ENCODE data around the gene DAB2IP.

DAB2IP gene

DNA sequence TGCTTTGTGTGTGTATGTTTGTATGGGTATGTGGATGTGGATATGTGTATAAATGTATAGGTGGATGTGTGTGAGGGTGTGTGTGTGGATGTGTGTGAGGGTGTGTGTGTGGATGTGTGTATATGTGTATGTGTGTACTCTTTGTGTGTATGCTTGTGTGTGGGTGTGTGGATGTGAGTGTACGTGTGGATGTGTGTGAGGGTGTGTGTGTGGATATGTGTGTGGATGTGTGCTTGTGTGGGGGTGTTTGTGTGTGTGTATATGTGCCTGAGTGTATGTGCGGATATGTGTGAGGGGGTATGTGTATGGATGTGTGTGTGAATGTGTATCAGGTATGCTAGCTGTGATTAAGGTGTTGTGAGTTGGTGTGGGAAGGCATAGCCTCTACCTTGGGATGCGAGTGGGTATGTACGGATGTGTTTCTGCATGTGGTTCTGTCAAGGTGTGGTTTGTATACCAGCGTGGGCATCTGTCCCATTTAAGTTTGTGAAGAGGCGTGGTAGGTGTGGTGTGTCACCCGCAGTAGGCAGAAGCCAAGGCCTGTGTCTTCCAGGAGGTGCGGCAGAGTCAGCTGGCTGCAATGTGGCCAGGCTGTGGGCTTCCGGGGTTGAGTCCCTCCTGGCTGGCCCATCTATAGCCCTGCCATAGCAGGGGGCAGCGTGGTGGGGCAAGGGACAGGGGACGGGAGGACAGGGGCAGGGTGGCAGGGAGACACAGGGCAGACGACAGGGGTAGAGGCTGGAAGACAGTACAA lies 155.8 kb downstream of the DAB2IP start:
- TF ChIP-seq, protein P1, sequence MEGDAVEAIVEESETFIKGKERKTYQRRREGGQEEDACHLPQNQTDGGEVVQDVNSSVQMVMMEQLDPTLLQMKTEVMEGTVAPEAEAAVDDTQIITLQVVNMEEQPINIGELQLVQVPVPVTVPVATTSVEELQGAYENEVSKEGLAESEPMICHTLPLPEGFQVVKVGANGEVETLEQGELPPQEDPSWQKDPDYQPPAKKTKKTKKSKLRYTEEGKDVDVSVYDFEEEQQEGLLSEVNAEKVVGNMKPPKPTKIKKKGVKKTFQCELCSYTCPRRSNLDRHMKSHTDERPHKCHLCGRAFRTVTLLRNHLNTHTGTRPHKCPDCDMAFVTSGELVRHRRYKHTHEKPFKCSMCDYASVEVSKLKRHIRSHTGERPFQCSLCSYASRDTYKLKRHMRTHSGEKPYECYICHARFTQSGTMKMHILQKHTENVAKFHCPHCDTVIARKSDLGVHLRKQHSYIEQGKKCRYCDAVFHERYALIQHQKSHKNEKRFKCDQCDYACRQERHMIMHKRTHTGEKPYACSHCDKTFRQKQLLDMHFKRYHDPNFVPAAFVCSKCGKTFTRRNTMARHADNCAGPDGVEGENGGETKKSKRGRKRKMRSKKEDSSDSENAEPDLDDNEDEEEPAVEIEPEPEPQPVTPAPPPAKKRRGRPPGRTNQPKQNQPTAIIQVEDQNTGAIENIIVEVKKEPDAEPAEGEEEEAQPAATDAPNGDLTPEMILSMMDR (conservative IDR thresholded peaks at IDR 0.05): no peak

DNA sequence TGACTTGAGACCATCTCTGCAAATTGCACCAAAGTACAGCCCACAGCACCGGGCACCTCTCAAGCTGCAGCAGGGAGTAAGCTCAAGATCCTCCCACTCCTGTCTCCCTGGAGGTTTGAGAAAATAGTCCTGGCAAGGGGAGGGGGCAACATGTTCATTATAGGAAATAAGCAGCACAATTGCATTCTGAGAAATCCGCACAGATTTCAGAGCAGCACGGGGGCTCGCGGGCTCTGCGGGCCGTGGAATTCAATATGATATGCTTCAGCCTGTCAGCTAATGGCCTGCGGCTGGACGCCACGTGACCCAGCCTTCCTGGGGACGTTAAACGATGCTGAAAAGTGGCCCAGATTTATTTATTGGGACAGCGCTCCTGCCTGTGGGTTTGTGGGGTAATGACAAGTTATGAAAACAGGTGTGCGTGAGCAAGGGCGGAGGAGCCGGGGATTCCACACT lies 156.4 kb downstream of the DAB2IP start:
- TF ChIP-seq, protein P1 (conservative IDR thresholded peaks at IDR 0.05): no peak
- no peak overlapping the region for H3K27ac ChIP-seq

More for the DNA sequence above, 155.8 kb downstream of the DAB2IP start:
- H3K27ac ChIP-seq: no peak overlapping the region

DNA sequence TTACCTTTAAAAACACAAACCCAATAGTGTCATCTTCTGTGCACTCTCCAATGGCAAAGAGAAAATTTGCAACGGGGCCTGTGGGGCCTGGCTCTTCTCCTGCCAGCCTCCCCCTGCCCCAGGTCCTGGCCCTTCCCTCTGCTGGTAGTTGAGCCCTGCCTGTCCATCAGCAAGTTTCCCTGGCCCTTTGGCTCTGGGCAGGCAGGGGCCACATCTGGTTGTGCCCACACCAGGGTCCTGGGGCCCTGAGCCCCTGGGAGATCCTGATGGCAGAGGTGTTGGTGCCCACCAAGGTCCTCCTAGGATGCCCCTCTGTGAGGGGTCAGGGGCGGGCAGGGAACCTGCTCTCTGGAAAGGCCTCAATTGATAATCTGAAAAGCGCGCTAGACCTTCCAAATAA lies 157.3 kb downstream of the DAB2IP start:
- TF ChIP-seq, protein P1 (conservative IDR thresholded peaks at IDR 0.05): no peak
- H3K27ac ChIP-seq: no peak overlapping the region

DNA sequence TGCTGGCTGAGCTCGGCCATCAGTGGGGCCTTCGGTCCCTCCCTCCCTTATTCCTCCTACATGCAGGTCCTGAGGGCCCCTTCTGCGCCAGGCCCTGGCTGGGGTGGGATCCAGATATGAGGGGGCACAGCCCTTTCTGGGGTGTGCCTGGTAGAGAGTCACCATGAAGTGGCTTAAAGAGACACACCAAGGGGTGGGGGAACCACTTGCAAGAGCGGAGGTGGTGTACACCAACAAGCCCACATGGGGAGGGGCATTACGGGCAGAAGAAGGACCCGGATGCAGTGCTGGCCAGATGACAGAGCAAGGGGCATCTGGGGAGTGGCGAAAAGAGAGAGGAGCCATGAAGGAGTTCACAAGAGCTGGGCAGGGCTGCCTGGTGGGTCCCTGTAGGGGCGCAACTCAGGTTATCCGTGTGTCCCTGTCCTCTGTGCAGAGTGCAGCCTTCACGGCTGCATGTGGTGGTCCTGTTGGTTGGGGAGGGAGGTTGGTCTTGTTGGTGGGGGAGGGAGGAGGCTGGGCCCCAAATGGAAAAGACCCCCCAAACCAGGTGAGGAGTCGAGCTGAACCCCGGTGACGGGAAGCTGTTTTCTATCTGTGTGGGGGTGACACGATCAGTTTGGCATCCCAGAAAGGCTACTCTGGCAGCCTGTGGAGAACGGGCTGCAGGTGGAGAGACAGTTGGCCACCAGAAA lies 158.1 kb downstream of the DAB2IP start:
- TF ChIP-seq, protein P1 (conservative IDR thresholded peaks at IDR 0.05): no peak
- H3K27ac ChIP-seq: no peak overlapping the region

DNA sequence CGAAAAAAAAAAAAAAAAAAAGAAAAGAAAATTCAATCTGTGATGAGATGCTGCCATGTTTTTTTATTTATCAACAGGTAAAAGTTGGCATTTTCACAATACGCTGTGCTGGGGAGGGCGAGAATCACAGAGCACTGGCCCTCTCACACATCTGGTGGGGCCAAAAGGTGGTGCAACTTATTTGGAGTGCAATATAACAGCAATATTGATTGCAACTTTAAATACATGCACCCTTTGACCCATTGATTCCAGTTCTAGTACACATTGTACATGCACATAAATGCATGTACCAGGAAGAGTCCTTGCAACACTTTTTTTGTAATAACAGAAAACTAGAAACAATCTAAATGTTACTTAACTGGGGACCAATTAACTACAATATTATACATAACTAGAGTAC lies 159.1 kb downstream of the DAB2IP start:
- TF ChIP-seq, protein P1 (conservative IDR thresholded peaks at IDR 0.05): no peak
- no peak overlapping the region for H3K27ac ChIP-seq

DNA sequence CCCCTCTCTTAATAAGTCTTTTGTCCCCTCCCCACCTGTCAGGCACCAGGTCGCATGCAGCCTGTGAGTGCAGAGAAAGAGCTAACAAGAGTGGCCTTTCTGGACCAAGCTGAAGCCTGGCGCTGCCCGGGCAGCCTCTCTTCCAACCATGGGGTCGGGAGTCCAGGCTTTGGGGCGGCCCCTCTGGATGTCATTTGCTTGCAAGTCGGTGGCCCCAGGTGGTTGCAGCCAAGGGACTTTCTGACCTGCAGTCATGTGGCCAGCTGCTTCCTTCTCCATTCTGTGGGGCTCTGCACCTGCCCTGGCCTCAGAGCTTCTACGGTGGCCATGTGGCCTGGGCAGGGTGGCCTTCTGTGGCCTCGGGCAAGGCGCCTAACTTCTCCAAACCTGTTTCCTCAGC lies 159.7 kb downstream of the DAB2IP start:
- TF ChIP-seq, protein P1 (conservative IDR thresholded peaks at IDR 0.05): no peak
- H3K27ac ChIP-seq: no peak overlapping the region

DNA sequence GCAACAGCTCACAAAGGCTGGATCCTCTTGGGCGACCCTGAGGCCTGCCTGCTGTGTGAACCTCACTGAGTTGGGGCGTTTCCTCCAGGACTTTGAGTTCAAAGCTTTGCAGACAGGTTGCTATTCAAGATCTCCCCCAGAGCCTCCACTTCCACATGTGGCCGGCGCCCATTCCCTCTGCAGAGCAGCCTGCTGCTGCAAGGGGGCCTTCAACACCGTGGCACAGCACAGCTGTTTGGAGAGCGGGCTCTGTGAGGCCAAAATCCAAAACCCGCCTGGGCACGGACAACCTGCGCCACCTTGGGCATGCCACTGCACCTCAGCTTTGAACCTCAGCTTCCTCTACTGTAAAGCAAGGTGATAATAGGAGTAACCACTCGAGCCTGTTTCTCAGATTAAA lies 160.3 kb downstream of the DAB2IP start:
- no peak overlapping the region for H3K27ac ChIP-seq

More for the DNA sequence above, 160.3 kb downstream of the DAB2IP start:
- TF ChIP-seq, protein P1 (conservative IDR thresholded peaks at IDR 0.05): no peak

Measured in VCaP (cell line).